ENCODE measurements around the gene CORO2B. TPM values are rescaled to one million over a fixed set of nuclear protein-coding genes. Genes with fewer than 3 reads are reported as not detected.

Gene CORO2B
- total and polyA plus RNA-seq, 9 of the 15 experiments (the other 6 are each of a cell fraction or from before 2014, with no cell fraction given), result not detected

GRCh38 chr15:68594533-68595259 lies 15.9 kb downstream of the CORO2B start (continued):
- TF ChIP-seq CEBPZ (IDR thresholded peaks at IDR 0.05; ENCODE audit: borderline replicate concordance, low read depth, low read length), result no peak
- no peak for TF ChIP-seq ZNF449 (CRISPR knock-in tag; IDR thresholded peaks at IDR 0.05)
- no peak for TF ChIP-seq XRCC5 (IDR thresholded peaks at IDR 0.05; ENCODE audit: low read depth, low read length)
- no peak for TF ChIP-seq CGGBP1 (CRISPR knock-in tag; IDR thresholded peaks at IDR 0.05)
- no peak for TF ChIP-seq CBFB (CRISPR knock-in tag; IDR thresholded peaks at IDR 0.05)
- TF ChIP-seq MITF (IDR thresholded peaks at IDR 0.05), result no peak
- TF ChIP-seq ZNF586 (CRISPR knock-in tag; conservative IDR thresholded peaks at IDR 0.05), result no peak

Data from K562 (cell line).